GM12864 (cell line): Measurements from ENCODE around the gene CRIM1.

Experiments
- DNase-seq: peaks from one replicate; pipeline ENCODE4 v3.0.0-alpha.2; 2011; ENCODE audit warnings: low read depth
- H3K4me3 ChIP-seq: 2 replicates; pipeline ENCODE4 v1.5.1; 2011; ENCODE audit warnings: mild to moderate bottlenecking, low read depth, low read length, control low read depth
- TF ChIP-seq, protein P1 (sequence below): IDR thresholded peaks from 2 replicates; pipeline ENCODE4 v1.5.1; 2011; ENCODE audit warnings: low read depth, mild to moderate bottlenecking, moderate library complexity, low read length, control low read depth, inconsistent platforms; ENCODE audit errors: missing control alignments

Gene CRIM1

GRCh38 chr2:36582538-36582937 is 227.0 kb downstream of the CRIM1 start:
- H3K4me3 ChIP-seq, result no peak overlapping the region
- no peak for DNase-seq
- TF ChIP-seq, protein P1, sequence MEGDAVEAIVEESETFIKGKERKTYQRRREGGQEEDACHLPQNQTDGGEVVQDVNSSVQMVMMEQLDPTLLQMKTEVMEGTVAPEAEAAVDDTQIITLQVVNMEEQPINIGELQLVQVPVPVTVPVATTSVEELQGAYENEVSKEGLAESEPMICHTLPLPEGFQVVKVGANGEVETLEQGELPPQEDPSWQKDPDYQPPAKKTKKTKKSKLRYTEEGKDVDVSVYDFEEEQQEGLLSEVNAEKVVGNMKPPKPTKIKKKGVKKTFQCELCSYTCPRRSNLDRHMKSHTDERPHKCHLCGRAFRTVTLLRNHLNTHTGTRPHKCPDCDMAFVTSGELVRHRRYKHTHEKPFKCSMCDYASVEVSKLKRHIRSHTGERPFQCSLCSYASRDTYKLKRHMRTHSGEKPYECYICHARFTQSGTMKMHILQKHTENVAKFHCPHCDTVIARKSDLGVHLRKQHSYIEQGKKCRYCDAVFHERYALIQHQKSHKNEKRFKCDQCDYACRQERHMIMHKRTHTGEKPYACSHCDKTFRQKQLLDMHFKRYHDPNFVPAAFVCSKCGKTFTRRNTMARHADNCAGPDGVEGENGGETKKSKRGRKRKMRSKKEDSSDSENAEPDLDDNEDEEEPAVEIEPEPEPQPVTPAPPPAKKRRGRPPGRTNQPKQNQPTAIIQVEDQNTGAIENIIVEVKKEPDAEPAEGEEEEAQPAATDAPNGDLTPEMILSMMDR, result no peak

DNA sequence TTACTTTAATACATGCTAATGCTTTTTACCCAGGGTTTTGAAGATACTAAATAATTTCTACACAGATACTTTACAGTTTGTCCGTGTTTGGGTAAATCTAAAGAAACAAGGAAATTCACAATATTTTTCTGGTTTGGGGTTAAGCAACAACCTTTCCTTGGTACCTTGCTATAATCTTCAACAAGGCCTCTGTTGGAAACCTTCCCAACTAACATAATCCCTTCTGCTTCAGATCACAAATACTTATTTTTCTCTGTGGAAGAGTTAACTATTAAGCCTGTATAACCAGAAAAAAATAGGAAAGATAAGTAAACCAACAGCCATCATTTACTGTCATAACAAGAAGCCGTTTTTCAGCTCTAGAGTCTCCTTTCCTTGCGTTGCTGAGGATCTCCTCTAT is 227.4 kb downstream of the CRIM1 start:
- DNase-seq, result no peak
- H3K4me3 ChIP-seq, result no peak overlapping the region
- TF ChIP-seq, protein P1, result no peak

DNA sequence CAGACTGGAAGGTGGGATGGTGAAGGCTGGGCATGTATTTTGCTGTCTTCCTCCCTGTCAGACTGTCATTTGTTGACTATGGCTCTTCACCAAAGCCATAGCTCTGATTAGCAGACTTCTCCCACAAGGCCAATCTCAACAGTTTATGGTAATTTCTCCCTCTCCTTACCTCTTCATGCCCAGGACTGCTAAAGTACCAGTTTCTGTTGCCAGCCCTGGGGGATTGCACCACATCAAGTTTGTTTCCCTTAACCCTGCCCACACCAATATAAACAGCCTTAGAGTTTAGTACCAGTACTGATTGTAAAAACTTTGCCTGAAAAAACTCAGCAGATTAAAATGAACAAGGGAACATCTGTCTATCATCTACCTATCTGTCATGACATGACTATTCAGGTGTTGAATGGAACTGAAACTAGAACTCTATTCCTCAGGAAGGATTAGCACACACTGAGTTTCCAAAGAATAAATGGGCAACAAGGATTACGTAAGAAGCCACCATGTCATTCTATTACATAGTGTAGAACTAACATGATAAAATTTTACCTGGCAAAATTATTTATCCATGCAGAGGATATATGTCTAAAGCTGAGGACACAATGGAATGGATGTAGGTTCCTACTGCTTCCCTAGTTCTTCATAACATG is 228.7 kb downstream of the CRIM1 start:
- TF ChIP-seq, protein P1, result no peak
- DNase-seq, result no peak
- no peak overlapping the region for H3K4me3 ChIP-seq

- no peak overlapping the region for H3K4me3 ChIP-seq
- TF ChIP-seq, protein P1, result no peak
- DNase-seq, result no peak
These were observed 231.1 kb downstream of the CRIM1 start for GRCh38 chr2:36586672-36587071.

DNA sequence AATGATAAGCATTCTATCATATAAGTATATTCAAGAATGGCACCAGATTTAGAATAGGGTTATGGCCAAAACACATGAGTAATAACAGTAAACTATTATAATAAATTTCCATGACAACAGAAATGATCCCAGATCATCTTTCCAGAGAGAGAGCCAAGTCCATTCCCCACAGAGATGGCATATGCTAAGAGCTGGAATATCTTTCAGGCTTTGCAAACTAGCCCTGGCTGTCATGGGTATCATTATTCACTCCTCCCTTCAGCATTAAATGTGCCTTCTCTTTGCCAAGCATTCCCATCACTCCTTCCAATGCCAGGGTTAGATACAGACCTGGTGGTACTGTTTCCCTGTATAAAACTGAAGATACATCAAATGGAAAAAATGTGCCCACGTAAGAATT is 231.5 kb downstream of the CRIM1 start:
- H3K4me3 ChIP-seq, result no peak overlapping the region
- no peak for DNase-seq
- TF ChIP-seq, protein P1, result no peak

DNA sequence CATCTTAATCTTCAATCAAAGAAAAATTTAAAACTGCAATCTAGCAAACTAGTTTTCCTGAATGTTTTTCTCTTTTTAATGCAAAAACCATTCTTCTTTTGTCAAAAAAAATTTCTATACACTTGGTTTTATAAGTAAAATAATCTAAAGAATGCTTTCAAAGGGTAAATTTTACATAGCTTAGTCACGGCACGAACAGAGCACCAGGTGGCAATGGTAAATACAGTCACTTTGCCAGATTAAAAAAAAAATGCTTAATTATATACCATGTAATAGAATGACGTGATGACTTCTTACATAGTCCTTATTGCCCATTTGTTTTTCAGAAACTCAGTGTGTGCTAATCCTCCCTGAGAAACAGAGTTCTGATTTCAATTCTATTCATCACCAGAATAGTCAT is 232.0 kb downstream of the CRIM1 start:
- DNase-seq, result no peak
- H3K4me3 ChIP-seq, result no peak overlapping the region
- TF ChIP-seq, protein P1, result no peak

- H3K4me3 ChIP-seq, result no peak overlapping the region
- no peak for DNase-seq
- TF ChIP-seq, protein P1, result no peak
These were observed 233.7 kb downstream of the CRIM1 start for GRCh38 chr2:36589230-36589630.
